MCF 10A (cell line): ENCODE results near the gene CEP128. TPM values are rescaled to one million over a fixed set of nuclear protein-coding genes. Genes with fewer than 3 reads are reported as not detected.

Experiments
- BruUV-seq: library from RNA; stranded (reverse); fragments of 400-500 nt; replicated peaks from 2 replicates; lab custom pipeline; 2021; lab: Mats Ljungman, UMichigan
- CTCF ChIA-PET: fragments of 300-600 bp; sonication (Branson Sonifier 250); formaldehyde crosslinking; extraction: SDS; loops from one replicate; lab custom pipeline; 2021; ENCODE audit warnings: antibody characterized with exemption, inconsistent platforms; lab: Yijun Ruan, JAX
- POLR2A ChIA-PET: fragments of 300-600, 350-650 bp; sonication (Branson Sonifier 250); formaldehyde crosslinking; extraction: SDS; loops from one replicate; lab custom pipeline; 2020; ENCODE audit warnings: antibody characterized with exemption, inconsistent platforms; lab: Yijun Ruan, JAX
- DNase-seq: peaks from one replicate; pipeline ENCODE4 v3.0.0-alpha.2; 2018; ENCODE audit not compliant: unreplicated experiment
- H3K27ac Mint-ChIP-seq: one replicate; pipeline ENCODE4 v1.8.0; 2022; ENCODE audit warnings: mild to moderate bottlenecking, low read depth, mixed read lengths; ENCODE audit not compliant: unreplicated experiment
- H3K27me3 Mint-ChIP-seq: one replicate; pipeline ENCODE4 v1.8.0; 2022; ENCODE audit warnings: mixed read lengths; ENCODE audit not compliant: insufficient read depth, unreplicated experiment
- H3K36me3 Mint-ChIP-seq: one replicate; pipeline ENCODE4 v1.8.0; 2022; ENCODE audit warnings: mild to moderate bottlenecking, moderate library complexity, mixed read lengths; ENCODE audit not compliant: insufficient read depth, unreplicated experiment
- H3K4me1 Mint-ChIP-seq: one replicate; pipeline ENCODE4 v1.8.0; 2022; ENCODE audit warnings: mixed read lengths; ENCODE audit not compliant: insufficient read depth, unreplicated experiment
- H3K4me3 Mint-ChIP-seq: one replicate; pipeline ENCODE4 v1.8.0; 2022; ENCODE audit warnings: mild to moderate bottlenecking, moderate library complexity, mixed read lengths; ENCODE audit not compliant: unreplicated experiment
- H3K9me3 Mint-ChIP-seq: one replicate; pipeline ENCODE4 v1.8.0; 2022; ENCODE audit warnings: mixed read lengths; ENCODE audit not compliant: unreplicated experiment
- intact Hi-C: fragments of 100-400 bp; cut with micrococcal nuclease; formaldehyde crosslinking; loops from 2 replicates; pipeline ENCODE4 v1.14.1; 2022
- total RNA-seq: library from RNA; stranded (reverse); gene quantifications from 2 replicates; pipeline ENCODE4 v1.2.3, GENCODE V29; 2022
- TF ChIP-seq, protein P1 (sequence below): fragments of 200-600 bp; IDR thresholded peaks from one replicate; pipeline ENCODE4 v1.8.0; 2022; ENCODE audit warnings: antibody characterized with exemption, mild to moderate bottlenecking; ENCODE audit not compliant: unreplicated experiment

Gene CEP128
- total RNA-seq, 1 experiment from 2014 or later: 12.5 TPM

- intact Hi-C loops: no loop called here
- DNase-seq: no peak
- H3K4me3 Mint-ChIP-seq: no peak overlapping the region
- TF ChIP-seq, protein P1, sequence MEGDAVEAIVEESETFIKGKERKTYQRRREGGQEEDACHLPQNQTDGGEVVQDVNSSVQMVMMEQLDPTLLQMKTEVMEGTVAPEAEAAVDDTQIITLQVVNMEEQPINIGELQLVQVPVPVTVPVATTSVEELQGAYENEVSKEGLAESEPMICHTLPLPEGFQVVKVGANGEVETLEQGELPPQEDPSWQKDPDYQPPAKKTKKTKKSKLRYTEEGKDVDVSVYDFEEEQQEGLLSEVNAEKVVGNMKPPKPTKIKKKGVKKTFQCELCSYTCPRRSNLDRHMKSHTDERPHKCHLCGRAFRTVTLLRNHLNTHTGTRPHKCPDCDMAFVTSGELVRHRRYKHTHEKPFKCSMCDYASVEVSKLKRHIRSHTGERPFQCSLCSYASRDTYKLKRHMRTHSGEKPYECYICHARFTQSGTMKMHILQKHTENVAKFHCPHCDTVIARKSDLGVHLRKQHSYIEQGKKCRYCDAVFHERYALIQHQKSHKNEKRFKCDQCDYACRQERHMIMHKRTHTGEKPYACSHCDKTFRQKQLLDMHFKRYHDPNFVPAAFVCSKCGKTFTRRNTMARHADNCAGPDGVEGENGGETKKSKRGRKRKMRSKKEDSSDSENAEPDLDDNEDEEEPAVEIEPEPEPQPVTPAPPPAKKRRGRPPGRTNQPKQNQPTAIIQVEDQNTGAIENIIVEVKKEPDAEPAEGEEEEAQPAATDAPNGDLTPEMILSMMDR: no peak
- CTCF ChIA-PET: no interaction called here
- no peak overlapping the region for H3K27ac Mint-ChIP-seq
- no peaks in the 10 kb centered on the region for H3K27me3 Mint-ChIP-seq
- H3K4me1 Mint-ChIP-seq: no peaks in the 10 kb centered on the region
- no peaks in the 10 kb centered on the region for H3K9me3 Mint-ChIP-seq
- POLR2A ChIA-PET: no interaction called here
- no peaks in the 10 kb centered on the region for H3K36me3 Mint-ChIP-seq
- BruUV-seq: no TSS peak
Observed at GRCh38 chr14:80602946-80603345, 338.6 kb downstream of the CEP128 start.

DNA sequence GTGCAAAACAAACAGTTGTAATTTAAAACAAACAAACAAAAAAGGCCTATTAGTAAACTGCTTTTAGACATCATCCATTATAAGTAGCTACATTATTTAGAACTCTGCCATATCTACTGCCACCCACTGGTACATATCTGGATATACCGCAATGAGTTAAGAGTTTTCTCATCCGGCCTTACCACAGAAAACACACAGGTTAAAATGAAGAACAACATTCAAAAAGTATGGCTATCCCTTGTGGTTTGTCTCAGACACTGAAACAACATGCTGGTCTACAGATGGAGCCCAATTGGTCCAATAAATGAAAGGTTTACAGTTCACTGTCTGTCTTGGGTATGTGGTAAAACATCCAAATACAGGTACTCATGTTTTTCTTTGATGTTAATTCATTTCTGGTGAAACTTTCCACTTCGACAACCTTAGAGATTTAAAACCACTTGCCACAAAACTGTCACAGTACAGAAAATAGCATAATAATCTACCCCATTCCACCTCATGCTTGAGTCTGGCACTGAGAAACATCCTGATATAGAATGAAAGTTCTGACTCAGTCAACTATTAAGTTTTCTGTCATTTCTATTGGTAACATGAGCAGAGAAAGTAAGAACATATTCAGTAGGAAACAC lies 354.3 kb downstream of the CEP128 start:
- no TSS peak for BruUV-seq
- TF ChIP-seq, protein P1: peak; percentile 46
- ChIA-PET CTCF (interaction anchor here (0.5 to 3.3 kb wide), 41 partner anchors 10 to 540 kb away, joined by 3 to 45 read pairs (median 4); no protein-coding TSS in a partner anchor), POLR2A (interaction anchor here (0.6 to 2.9 kb wide), 5 partner anchors 12 to 531 kb away, joined by 3 to 10 read pairs (median 3); no protein-coding TSS in a partner anchor)
- Mint-ChIP-seq H3K36me3 (no peaks in the 10 kb centered on the region), H3K4me1 (peaks cover 46% of the 10 kb centered on the region), H3K4me3 (no peak overlapping the region), H3K27ac (peak overlapping the region; percentile 74), H3K9me3 (peaks cover 14% of the 10 kb centered on the region), H3K27me3 (no peaks in the 10 kb centered on the region)
- intact Hi-C loops: loop anchor here (1.0 to 10.0 kb wide), 5 partner anchors 205 to 1572 kb away; no protein-coding TSS in a partner anchor
- peak; percentile 46 for DNase-seq

DNA sequence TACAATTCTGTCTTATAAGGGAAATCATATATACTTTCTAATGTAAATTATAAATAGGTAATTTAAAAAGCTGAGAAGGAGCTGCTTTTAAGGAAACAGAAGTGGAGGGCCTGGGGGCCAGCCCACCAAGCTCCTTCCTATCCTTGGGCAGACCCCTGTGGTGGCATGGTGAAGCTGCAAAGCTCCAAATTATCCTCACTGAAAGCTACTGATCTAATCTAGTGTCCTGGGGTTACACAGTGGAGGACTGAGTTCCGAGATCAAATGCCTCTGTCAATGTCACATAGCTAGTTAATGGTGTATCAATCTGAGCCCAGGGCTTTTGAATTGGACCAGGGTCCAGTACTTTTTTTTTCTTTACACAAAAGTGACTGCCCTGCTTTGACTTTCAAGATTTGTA lies 355.4 kb downstream of the CEP128 start:
- ChIA-PET CTCF (interaction anchor here (0.6 to 3.3 kb wide), 33 partner anchors 9 to 1620 kb away, joined by 3 to 45 read pairs (median 4); no protein-coding TSS in a partner anchor), POLR2A (interaction anchor here (1.1 to 2.9 kb wide), 2 partner anchors 204 to 530 kb away, joined by 3 to 10 read pairs; no protein-coding TSS in a partner anchor)
- Mint-ChIP-seq H3K4me3 (no peak overlapping the region), H3K36me3 (no peaks in the 10 kb centered on the region), H3K9me3 (peaks cover 7% of the 10 kb centered on the region), H3K4me1 (peaks cover 46% of the 10 kb centered on the region), H3K27ac (peak overlapping the region; percentile 97), H3K27me3 (no peaks in the 10 kb centered on the region)
- DNase-seq: no peak
- intact Hi-C loops: loop anchor here (5.0 to 10.0 kb wide), 3 partner anchors 204 to 1571 kb away; no protein-coding TSS in a partner anchor
- TF ChIP-seq, protein P1: no peak
- no TSS peak for BruUV-seq

GRCh38 chr14:80585506-80585835 lies 356.1 kb downstream of the CEP128 start:
- intact Hi-C loops: loop anchor here (5.0 to 10.0 kb wide), 3 partner anchors 203 to 1571 kb away; no protein-coding TSS in a partner anchor

More at GRCh38 chr14:80585506-80585835, 356.1 kb downstream of the CEP128 start:
- CTCF ChIA-PET: interaction anchor here (0.7 to 3.3 kb wide), 15 partner anchors 12 to 1619 kb away, joined by 3 to 45 read pairs (median 4); no protein-coding TSS in a partner anchor
- H3K9me3 Mint-ChIP-seq: peaks cover 7% of the 10 kb centered on the region
- H3K4me3 Mint-ChIP-seq: no peak overlapping the region
- no peak for DNase-seq
- H3K27ac Mint-ChIP-seq: peak overlapping the region; percentile 97
- BruUV-seq: no TSS peak
- peaks cover 46% of the 10 kb centered on the region for H3K4me1 Mint-ChIP-seq
- no peaks in the 10 kb centered on the region for H3K36me3 Mint-ChIP-seq
- POLR2A ChIA-PET: interaction anchor here (0.6 to 2.9 kb wide), 5 partner anchors 197 to 1090 kb away, joined by 3 to 10 read pairs (median 3); no protein-coding TSS in a partner anchor
- H3K27me3 Mint-ChIP-seq: no peaks in the 10 kb centered on the region
- TF ChIP-seq, protein P1: no peak
